HEK293 (cell line): ENCODE results near the gene FOXE3.

ENCODE experiments used
- ZFP3 ChIP-seq: fragments of 450-650 bp; formaldehyde crosslinking; IDR thresholded peaks from 2 replicates; pipeline ENCODE4 v1.5.1; 2016; ENCODE audit warnings: low read depth, missing biosample characterization, missing genetic modification characterization
- ZNF274 ChIP-seq, 2 experiments: fragments of 200-500 bp in 1 of 2; fragments of 450-650 bp in 1 of 2; sonication (Bioruptor generic) in 1 of 2; formaldehyde crosslinking in 1 of 2; IDR thresholded peaks; 2 replicates each; pipeline versions ENCODE4 v1.5.1 to v1.6.1; 2014 to 2016; ENCODE audit warnings: borderline replicate concordance in 1 of 2, inconsistent platforms in 1 of 2, low read length in 1 of 2, missing biosample characterization in 1 of 2, missing genetic modification characterization in 1 of 2
- ZNF792 ChIP-seq: fragments of 450-650 bp; formaldehyde crosslinking; IDR thresholded peaks from 2 replicates; pipeline ENCODE4 v1.5.1; 2016; ENCODE audit warnings: missing biosample characterization, missing genetic modification characterization
- TF ChIP-seq, protein P1 (sequence below): fragments of 450-650 bp; formaldehyde crosslinking; IDR thresholded peaks from 2 replicates; pipeline ENCODE4 v1.5.1; 2016; ENCODE audit warnings: missing biosample characterization, missing genetic modification characterization

DNA sequence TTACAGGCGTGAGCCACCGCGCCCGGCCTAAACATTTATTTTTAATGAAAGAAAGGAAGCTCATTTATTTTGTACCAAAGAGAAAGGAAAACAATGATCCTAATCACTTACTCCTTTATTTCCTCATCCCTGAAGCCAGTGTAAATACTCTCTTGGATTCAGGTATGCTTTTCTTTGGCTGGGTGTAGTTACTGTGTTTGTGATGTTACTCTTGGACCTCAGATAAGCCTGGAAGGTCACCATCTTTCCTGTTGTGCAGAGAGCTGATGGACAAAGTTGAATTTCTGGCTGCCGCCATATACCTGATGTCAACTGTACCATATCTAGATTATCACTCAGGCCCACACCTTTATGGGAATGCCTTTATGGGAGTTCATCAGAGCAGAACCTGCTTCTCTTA is 35.4 kb upstream of the FOXE3 start:
- no peak for TF ChIP-seq ZNF792 (tag by site-specific recombination)
- TF ChIP-seq ZNF274 (IDR thresholded peaks at IDR 0.05; ENCODE audit: low read length): no peak
- TF ChIP-seq ZNF274 (tag by site-specific recombination; IDR thresholded peaks at IDR 0.05; ENCODE audit: borderline replicate concordance): no peak
- TF ChIP-seq, protein P1, sequence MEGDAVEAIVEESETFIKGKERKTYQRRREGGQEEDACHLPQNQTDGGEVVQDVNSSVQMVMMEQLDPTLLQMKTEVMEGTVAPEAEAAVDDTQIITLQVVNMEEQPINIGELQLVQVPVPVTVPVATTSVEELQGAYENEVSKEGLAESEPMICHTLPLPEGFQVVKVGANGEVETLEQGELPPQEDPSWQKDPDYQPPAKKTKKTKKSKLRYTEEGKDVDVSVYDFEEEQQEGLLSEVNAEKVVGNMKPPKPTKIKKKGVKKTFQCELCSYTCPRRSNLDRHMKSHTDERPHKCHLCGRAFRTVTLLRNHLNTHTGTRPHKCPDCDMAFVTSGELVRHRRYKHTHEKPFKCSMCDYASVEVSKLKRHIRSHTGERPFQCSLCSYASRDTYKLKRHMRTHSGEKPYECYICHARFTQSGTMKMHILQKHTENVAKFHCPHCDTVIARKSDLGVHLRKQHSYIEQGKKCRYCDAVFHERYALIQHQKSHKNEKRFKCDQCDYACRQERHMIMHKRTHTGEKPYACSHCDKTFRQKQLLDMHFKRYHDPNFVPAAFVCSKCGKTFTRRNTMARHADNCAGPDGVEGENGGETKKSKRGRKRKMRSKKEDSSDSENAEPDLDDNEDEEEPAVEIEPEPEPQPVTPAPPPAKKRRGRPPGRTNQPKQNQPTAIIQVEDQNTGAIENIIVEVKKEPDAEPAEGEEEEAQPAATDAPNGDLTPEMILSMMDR (tag by site-specific recombination): no peak
- no peak for TF ChIP-seq ZFP3 (tag by site-specific recombination)
